ENCODE results near the gene CACNG3.
"Not testable (repeated sequence)": the region's sequence is repeated elsewhere in the genome, so short reads cannot be mapped to it uniquely, and the experiment has no call there.

Gene CACNG3

GRCh38 chr16:24332582-24333090 lies 76.5 kb downstream of the CACNG3 start:
- H3K4me3 ChIP-seq (ENCODE audit: low read depth, low read length) = no peak overlapping the region
- TF ChIP-seq CTCF (IDR thresholded peaks at IDR 0.05; ENCODE audit: low read depth, low read length) = no peak

- no peak for TF ChIP-seq CTCF (IDR thresholded peaks at IDR 0.05; ENCODE audit: low read depth, low read length)
- no peak overlapping the region for H3K4me3 ChIP-seq (ENCODE audit: low read depth, low read length)
Observed at GRCh38 chr16:24336491-24336890, 80.4 kb downstream of the CACNG3 start.

GRCh38 chr16:24337013-24337412 lies 80.9 kb downstream of the CACNG3 start:
- H3K4me3 ChIP-seq (ENCODE audit: low read depth, low read length) = no peak overlapping the region
- no peak for TF ChIP-seq CTCF (IDR thresholded peaks at IDR 0.05; ENCODE audit: low read depth, low read length)

- H3K4me3 ChIP-seq (ENCODE audit: low read depth, low read length) = not testable (repeated sequence)
Observed at GRCh38 chr16:24343829-24344228, 87.7 kb downstream of the CACNG3 start.

DNA sequence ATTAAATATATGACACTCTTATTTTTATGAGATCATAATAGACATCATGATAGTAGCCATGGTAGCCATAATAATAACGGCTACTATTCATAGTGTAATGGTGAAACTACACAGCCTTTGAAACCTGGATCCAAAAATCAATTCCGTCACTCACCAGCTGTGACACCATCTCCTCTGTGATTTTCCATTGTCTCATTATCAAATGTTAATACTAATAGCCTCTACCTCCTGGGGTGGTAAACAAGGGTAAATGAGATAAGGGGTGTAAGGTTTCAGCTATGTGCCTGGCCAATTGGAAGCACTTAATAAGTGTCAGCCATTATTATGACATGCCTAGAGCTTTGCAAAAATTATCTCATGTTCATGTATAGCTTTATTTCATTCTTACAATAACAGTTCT lies 88.6 kb downstream of the CACNG3 start:
- no peak for TF ChIP-seq CTCF (IDR thresholded peaks at IDR 0.05; ENCODE audit: low read depth, low read length)
- no peak overlapping the region for H3K4me3 ChIP-seq (ENCODE audit: low read depth, low read length)

GRCh38 chr16:24345704-24346103 lies 89.6 kb downstream of the CACNG3 start:
- no peak overlapping the region for H3K4me3 ChIP-seq (ENCODE audit: low read depth, low read length)
- TF ChIP-seq CTCF (IDR thresholded peaks at IDR 0.05; ENCODE audit: low read depth, low read length) = no peak

- no peak for TF ChIP-seq CTCF (IDR thresholded peaks at IDR 0.05; ENCODE audit: low read depth, low read length)
- no peak overlapping the region for H3K4me3 ChIP-seq (ENCODE audit: low read depth, low read length)
Observed at GRCh38 chr16:24346734-24347133, 90.6 kb downstream of the CACNG3 start.

DNA sequence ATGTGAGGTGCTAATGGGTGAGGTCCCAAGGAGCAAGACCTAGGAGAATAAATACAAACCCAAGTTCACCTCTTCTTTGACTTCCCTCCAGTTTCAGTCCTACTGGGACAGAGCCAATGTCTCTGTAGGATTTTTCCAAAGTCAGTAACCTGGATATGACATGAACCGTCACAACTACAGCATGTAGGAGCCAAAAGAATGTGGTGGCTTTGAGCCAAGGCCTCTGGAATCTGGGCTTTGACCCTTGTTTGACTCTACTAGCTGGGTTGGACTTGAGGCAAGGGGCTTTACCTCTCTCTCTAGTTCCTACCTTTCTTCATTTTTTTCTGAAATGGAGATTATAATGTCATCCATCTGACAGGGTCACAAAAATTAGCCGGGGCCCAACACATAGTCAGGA lies 91.4 kb downstream of the CACNG3 start:
- no peak overlapping the region for H3K4me3 ChIP-seq (ENCODE audit: low read depth, low read length)
- TF ChIP-seq CTCF (IDR thresholded peaks at IDR 0.05; ENCODE audit: low read depth, low read length) = no peak
